ENCODE data around the gene PLXNC1. TPM values are rescaled to one million over a fixed set of nuclear protein-coding genes. Genes with fewer than 3 reads are reported as not detected.

PLXNC1 gene
- total and polyA plus RNA-seq, 8 donors: 7.3 to 55.9 (median 11.1) TPM

- no peak for ATAC-seq
- H3K27me3 ChIP-seq: no peaks in the 10 kb centered on the region
- intact Hi-C loops (cut with DNase I): no loop called here
- no peak overlapping the region for H3K27ac ChIP-seq
- DNase-seq: no peak
- no peaks in the 10 kb centered on the region for H3K9me3 ChIP-seq
- peaks cover 0 to 59% of the 10 kb centered on the region in 2 donors for H3K36me3 ChIP-seq
- no peak overlapping the region for H3K4me3 ChIP-seq
- peaks cover 0 to 10% of the 10 kb centered on the region in 2 donors for H3K4me1 ChIP-seq
- TF ChIP-seq CTCF (IDR thresholded peaks at IDR 0.05): no peak
Measured at GRCh38 chr12:94250130-94250529, 101.8 kb downstream of the PLXNC1 start.

- Histone ChIP-seq H3K4me1 (peaks cover 0 to 3% of the 10 kb centered on the region in 2 donors), H3K36me3 (peaks cover 0 to 54% of the 10 kb centered on the region in 2 donors), H3K27ac (peak overlapping the region in 1 of 2 donors; percentile 43), H3K27me3 (no peaks in the 10 kb centered on the region), H3K9me3 (no peaks in the 10 kb centered on the region), H3K4me3 (no peak overlapping the region)
- TF ChIP-seq CTCF (IDR thresholded peaks at IDR 0.05): no peak
- intact Hi-C loops (cut with DNase I): no loop called here
- no peak for ATAC-seq
- DNase-seq: no peak
Measured at GRCh38 chr12:94254270-94254669, 105.9 kb downstream of the PLXNC1 start.

- no peak overlapping the region for H3K4me3 ChIP-seq
- DNase-seq (no peak), ATAC-seq (no peak)
- H3K27ac ChIP-seq: no peak overlapping the region
- no peaks in the 10 kb centered on the region for H3K9me3 ChIP-seq
- TF ChIP-seq CTCF (IDR thresholded peaks at IDR 0.05): no peak
- peaks cover 0 to 3% of the 10 kb centered on the region in 2 donors for H3K4me1 ChIP-seq
- no peaks in the 10 kb centered on the region for H3K27me3 ChIP-seq
- H3K36me3 ChIP-seq: peaks cover 0 to 54% of the 10 kb centered on the region in 2 donors
- intact Hi-C loops (cut with DNase I): no loop called here
Measured at GRCh38 chr12:94255006-94255405, 106.6 kb downstream of the PLXNC1 start.

- Histone ChIP-seq H3K4me3 (no peak overlapping the region), H3K4me1 (peaks cover 0 to 3% of the 10 kb centered on the region in 2 donors), H3K27ac (no peak overlapping the region), H3K36me3 (peaks cover 0 to 54% of the 10 kb centered on the region in 2 donors), H3K27me3 (no peaks in the 10 kb centered on the region), H3K9me3 (no peaks in the 10 kb centered on the region)
- no peak for TF ChIP-seq CTCF (IDR thresholded peaks at IDR 0.05)
- DNase-seq (no peak), ATAC-seq (no peak)
- intact Hi-C loops (cut with DNase I): no loop called here
Measured at GRCh38 chr12:94255428-94255827, 107.1 kb downstream of the PLXNC1 start.

GRCh38 chr12:94258593-94258992 is 110.2 kb downstream of the PLXNC1 start:
- TF ChIP-seq CTCF (IDR thresholded peaks at IDR 0.05): no peak
- DNase-seq (no peak), ATAC-seq (no peak)
- peaks cover 0 to 38% of the 10 kb centered on the region in 2 donors for H3K36me3 ChIP-seq
- peaks cover 19 to 32% of the 10 kb centered on the region in 2 donors for H3K4me1 ChIP-seq
- no peaks in the 10 kb centered on the region for H3K27me3 ChIP-seq
- H3K9me3 ChIP-seq: no peaks in the 10 kb centered on the region
- no peak overlapping the region for H3K27ac ChIP-seq
- H3K4me3 ChIP-seq: no peak overlapping the region
- intact Hi-C loops (cut with DNase I): no loop called here
